Endothelial cell of umbilical vein (primary cell): ENCODE data around the gene BLOC1S4. TPM values are rescaled to one million over a fixed set of nuclear protein-coding genes. Genes with fewer than 3 reads are reported as not detected.

Experiments used
- BruUV-seq: library from RNA; stranded (reverse); fragments of 400-500 nt; replicated peaks from 2 replicates; lab custom pipeline; 2021; lab: Mats Ljungman, UMichigan
- CTCF ChIA-PET: fragments of 300-600, 350-600 bp; sonication (Branson Sonifier 250); formaldehyde crosslinking; loops from one replicate; lab custom pipeline; 2021; ENCODE audit warnings: antibody characterized with exemption, inconsistent platforms; lab: Charles Lee
- POLR2A ChIA-PET: fragments of 300-600, 350-600 bp; sonication (Branson Sonifier 250); formaldehyde crosslinking; loops from one replicate; lab custom pipeline; 2021; ENCODE audit warnings: antibody characterized with exemption, inconsistent platforms; lab: Charles Lee
- DNase-seq: peaks from one replicate; pipeline ENCODE4 v3.0.0-alpha.2; 2011; ENCODE audit warnings: low read depth, low spot score
- FAIRE-seq: peaks from 2 replicates; lab custom pipeline; 2011; peaks lifted over from hg19 to GRCh38; lab: Jason Lieb, UNC
- H2AFZ ChIP-seq: 2 replicates; pipeline ENCODE4 v1.6.0; 2012; ENCODE audit warnings: low read depth, low read length, control low read depth, inconsistent platforms
- H3K27ac ChIP-seq: 2 replicates; pipeline ENCODE4 v1.5.1; 2011; ENCODE audit warnings: low read depth, mild to moderate bottlenecking, control low read depth, low read length, moderate library complexity; ENCODE audit not compliant: insufficient read depth
- H3K27me3 ChIP-seq, 2 experiments: 2 replicates each; pipeline versions ENCODE4 v1.6.0 to v1.6.1; 2011; ENCODE audit warnings: low read length in 2 of 2, mixed read lengths in 1 of 2; ENCODE audit not compliant: control insufficient read depth in 2 of 2, insufficient read depth in 2 of 2
- H3K36me3 ChIP-seq, 2 experiments: 2 replicates in 1 of 2; 3 replicates in 1 of 2; pipeline ENCODE4 v1.5.1; 2011; ENCODE audit warnings: low read length in 2 of 2, mild to moderate bottlenecking in 1 of 2, moderate library complexity in 1 of 2; ENCODE audit not compliant: control insufficient read depth in 2 of 2, insufficient read depth in 2 of 2; ENCODE audit errors: extremely low read depth in 1 of 2
- H3K4me1 ChIP-seq: 3 replicates; pipeline ENCODE4 v1.5.1; 2011; ENCODE audit warnings: mild to moderate bottlenecking, low read length; ENCODE audit not compliant: control insufficient read depth, insufficient read depth; ENCODE audit errors: extremely low read depth
- H3K4me2 ChIP-seq: 2 replicates; pipeline ENCODE4 v1.6.1; 2011; ENCODE audit warnings: low read length, control low read depth, mixed read lengths; ENCODE audit not compliant: insufficient read depth
- H3K4me3 ChIP-seq, 3 experiments: fragments of 200-600 bp in 1 of 3; sonication (generic), shearing (Covaris generic) in 1 of 3; replicated peaks in 1 of 3; 2 replicates each; pipeline ENCODE4 v1.5.1; 2011 to 2016; ENCODE audit warnings: control low read depth in 3 of 3, low read length in 3 of 3, mild to moderate bottlenecking in 2 of 3, inconsistent platforms in 1 of 3, low read depth in 1 of 3, moderate library complexity in 1 of 3; ENCODE audit not compliant: insufficient read depth in 1 of 3
- H3K79me2 ChIP-seq: 2 replicates; pipeline ENCODE4 v1.6.0; 2012; ENCODE audit warnings: low read length, inconsistent platforms; ENCODE audit not compliant: control insufficient read depth, insufficient read depth
- H3K9ac ChIP-seq: replicated peaks from 2 replicates; pipeline ENCODE3; 2011; ENCODE audit warnings: low read length, control low read depth; ENCODE audit not compliant: insufficient read depth; ENCODE audit errors: extremely low read depth
- H3K9me1 ChIP-seq: replicated peaks from 3 replicates; pipeline ENCODE4 v1.6.0; 2011; ENCODE audit warnings: mild to moderate bottlenecking, low read length; ENCODE audit not compliant: control insufficient read depth, insufficient read depth; ENCODE audit errors: extremely low read depth
- H3K9me3 ChIP-seq: replicated peaks from 2 replicates; pipeline ENCODE4 v1.5.1; 2012; ENCODE audit warnings: low read length, inconsistent platforms; ENCODE audit not compliant: control insufficient read depth, insufficient read depth
- H4K20me1 ChIP-seq: replicated peaks from 2 replicates; pipeline ENCODE3; 2011; ENCODE audit warnings: mild to moderate bottlenecking, low read length; ENCODE audit not compliant: control insufficient read depth, insufficient read depth; ENCODE audit errors: extremely low read depth
- EZH2 ChIP-seq: IDR thresholded peaks from 2 replicates; pipeline ENCODE4 v1.6.1; 2012; ENCODE audit warnings: borderline replicate concordance, low read depth, mild to moderate bottlenecking, moderate library complexity, low read length, inconsistent platforms; ENCODE audit not compliant: severe bottlenecking
- FOS ChIP-seq: IDR thresholded peaks from 2 replicates; pipeline ENCODE4 v1.6.1; 2011; ENCODE audit warnings: mild to moderate bottlenecking, low read length, moderate library complexity, borderline replicate concordance; ENCODE audit not compliant: insufficient read depth
- GATA2 ChIP-seq: IDR thresholded peaks from 2 replicates; pipeline ENCODE4 v1.7.0; 2011; ENCODE audit warnings: low read depth, mild to moderate bottlenecking, moderate library complexity, mixed read lengths, low read length; ENCODE audit not compliant: insufficient read length, insufficient read depth
- JUN ChIP-seq: IDR thresholded peaks from 2 replicates; pipeline ENCODE4 v1.6.1; 2011; ENCODE audit warnings: borderline replicate concordance, low read depth; ENCODE audit not compliant: insufficient read length, insufficient read depth
- MYC ChIP-seq: IDR thresholded peaks from one replicate; pipeline ENCODE4 v1.6.1; 2011; ENCODE audit warnings: mild to moderate bottlenecking, low read depth, low read length
- POLR2A ChIP-seq: IDR thresholded peaks from 2 replicates; pipeline ENCODE4 v1.6.1; 2012; ENCODE audit warnings: low read depth, mild to moderate bottlenecking, control low read depth, low read length
- POLR2AphosphoS5 ChIP-seq: IDR thresholded peaks from 2 replicates; pipeline ENCODE4 v1.6.1; 2012; ENCODE audit warnings: low read depth, mild to moderate bottlenecking, control low read depth, low read length, moderate library complexity; ENCODE audit not compliant: insufficient read depth
- dilution Hi-C: fragments of 300-500 bp; cut with MboI; formaldehyde crosslinking; loops from one replicate; pipeline ENCODE4 v1.15.0; 2019; ENCODE audit warnings: low sequenced_read_pairs; ENCODE audit not compliant: extremely low pct_ligation_motif_present
- intact Hi-C: fragments of 100-400 bp; cut with micrococcal nuclease; formaldehyde crosslinking; loops from one replicate; pipeline ENCODE4 v1.10.0; 2022
- polyA plus RNA-seq, 4 experiments: library from polyadenylated mRNA; depleted of rRNA in 3 of 4; stranded (reverse) in 3 of 4; unstranded in 1 of 4; fragments of >200 nt; gene quantifications; 2 replicates each; pipeline versions ENCODE4 v1.2.1 to v1.2.3, GENCODE V29; 2011 to 2012; ENCODE audit warnings: missing spikeins in 1 of 4
- total RNA-seq: library from RNA; stranded (reverse); gene quantifications from 2 replicates; pipeline ENCODE4 v1.2.3, GENCODE V29; 2021
- TF ChIP-seq, protein P1 (sequence below), 2 donors: IDR thresholded peaks; 1 replicate in 1 of 2; 2 replicates in 1 of 2; pipeline ENCODE4 v1.5.1; 2011; ENCODE audit warnings: low read length in 2 of 2, mild to moderate bottlenecking in 2 of 2, moderate library complexity in 2 of 2, control low read depth in 1 of 2, inconsistent platforms in 1 of 2, low read depth in 1 of 2; ENCODE audit not compliant: insufficient read depth in 1 of 2; ENCODE audit errors: extremely low read depth in 1 of 2
- TF ChIP-seq, protein P2 (sequence below): IDR thresholded peaks from 2 replicates; pipeline ENCODE4 v1.6.1; 2011; ENCODE audit not compliant: insufficient read depth, insufficient read length

Gene BLOC1S4
- total and polyA plus RNA-seq, 2 donors (not counting 3 experiments of a cell fraction or from before 2014, with no cell fraction given) = 12.7 to 16.9 TPM

DNA sequence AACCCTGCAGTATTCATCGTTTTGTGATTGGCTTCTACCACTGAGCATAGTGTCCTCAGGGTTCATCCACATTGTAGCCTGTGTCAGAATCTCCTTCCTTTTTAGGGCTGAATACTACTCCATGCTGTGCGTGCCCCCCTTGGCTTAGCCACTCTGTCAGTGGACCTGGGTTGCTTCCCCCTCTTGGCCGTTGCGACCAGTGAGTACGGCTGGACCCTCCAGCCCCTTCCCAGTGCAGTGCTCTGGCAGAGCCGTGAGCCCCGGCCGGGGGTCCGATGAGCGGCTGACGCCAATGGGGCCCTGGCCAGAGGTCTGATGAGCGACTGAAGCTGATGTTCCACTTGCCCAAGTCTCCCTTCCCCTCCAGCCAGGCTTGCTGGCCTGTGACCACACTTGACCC lies 6.9 kb downstream of the BLOC1S4 start:
- FAIRE-seq (no peak), DNase-seq (no peak)
- H3K9ac ChIP-seq = no peak overlapping the region
- ChIA-PET CTCF (no interaction called here), POLR2A (no interaction called here)
- no TSS peak for BruUV-seq
- peaks cover 3% of the 10 kb centered on the region for H3K79me2 ChIP-seq
- dilution Hi-C loops (no loop called here), intact Hi-C loops (no loop called here)
- H3K36me3 ChIP-seq = no peaks in the 10 kb centered on the region
- no peak overlapping the region for H3K27ac ChIP-seq
- H3K27me3 ChIP-seq = no peaks in the 10 kb centered on the region
- H3K9me1 ChIP-seq = no peaks in the 10 kb centered on the region
- H3K9me3 ChIP-seq = no peaks in the 10 kb centered on the region
- H4K20me1 ChIP-seq = no peaks in the 10 kb centered on the region
- no peak overlapping the region for H2AFZ ChIP-seq
- no peaks in the 10 kb centered on the region for H3K4me1 ChIP-seq
- H3K4me2 ChIP-seq = no peak overlapping the region
- no peak for TF ChIP-seq EZH2
- no peak for TF ChIP-seq GATA2
- no peak for TF ChIP-seq JUN
- TF ChIP-seq MYC = no peak
- TF ChIP-seq FOS = no peak
- TF ChIP-seq, protein P1, sequence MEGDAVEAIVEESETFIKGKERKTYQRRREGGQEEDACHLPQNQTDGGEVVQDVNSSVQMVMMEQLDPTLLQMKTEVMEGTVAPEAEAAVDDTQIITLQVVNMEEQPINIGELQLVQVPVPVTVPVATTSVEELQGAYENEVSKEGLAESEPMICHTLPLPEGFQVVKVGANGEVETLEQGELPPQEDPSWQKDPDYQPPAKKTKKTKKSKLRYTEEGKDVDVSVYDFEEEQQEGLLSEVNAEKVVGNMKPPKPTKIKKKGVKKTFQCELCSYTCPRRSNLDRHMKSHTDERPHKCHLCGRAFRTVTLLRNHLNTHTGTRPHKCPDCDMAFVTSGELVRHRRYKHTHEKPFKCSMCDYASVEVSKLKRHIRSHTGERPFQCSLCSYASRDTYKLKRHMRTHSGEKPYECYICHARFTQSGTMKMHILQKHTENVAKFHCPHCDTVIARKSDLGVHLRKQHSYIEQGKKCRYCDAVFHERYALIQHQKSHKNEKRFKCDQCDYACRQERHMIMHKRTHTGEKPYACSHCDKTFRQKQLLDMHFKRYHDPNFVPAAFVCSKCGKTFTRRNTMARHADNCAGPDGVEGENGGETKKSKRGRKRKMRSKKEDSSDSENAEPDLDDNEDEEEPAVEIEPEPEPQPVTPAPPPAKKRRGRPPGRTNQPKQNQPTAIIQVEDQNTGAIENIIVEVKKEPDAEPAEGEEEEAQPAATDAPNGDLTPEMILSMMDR (IDR thresholded peaks at IDR 0.05; ENCODE audit: extremely low read depth in 1 of 2, insufficient read depth in 1 of 2, low read depth in 1 of 2, low read length in 2 of 2) = no peak
- TF ChIP-seq POLR2AphosphoS5 = no peak
- TF ChIP-seq POLR2A = no peak
- TF ChIP-seq, protein P2, sequence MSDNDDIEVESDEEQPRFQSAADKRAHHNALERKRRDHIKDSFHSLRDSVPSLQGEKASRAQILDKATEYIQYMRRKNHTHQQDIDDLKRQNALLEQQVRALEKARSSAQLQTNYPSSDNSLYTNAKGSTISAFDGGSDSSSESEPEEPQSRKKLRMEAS = no peak
- H3K4me3 ChIP-seq = no peak overlapping the region
